GM10266 (cell line): ENCODE results near the gene PCDH9.
"Not testable (repeated sequence)": the region's sequence is repeated elsewhere in the genome, so short reads cannot be mapped to it uniquely, and the experiment has no call there.

Experiments used
- DNase-seq: peaks from one replicate; pipeline ENCODE4 v3.0.0; 2012; ENCODE audit errors: extremely low spot score
- CTCF ChIP-seq: IDR thresholded peaks from 2 replicates; pipeline ENCODE4 v1.5.1; 2012; ENCODE audit warnings: mild to moderate bottlenecking, low read depth; ENCODE audit not compliant: control insufficient read depth, insufficient read depth; ENCODE audit errors: missing control alignments

The PCDH9 gene

GRCh38 chr13:66886264-66886663 is 343.9 kb downstream of the PCDH9 start:
- DNase-seq, result no peak
- no peak for TF ChIP-seq CTCF

- DNase-seq, result not testable (repeated sequence)
Observed at GRCh38 chr13:66881170-66881569, 349.0 kb downstream of the PCDH9 start.

- no peak for DNase-seq
- TF ChIP-seq CTCF, result no peak
Observed at GRCh38 chr13:66879988-66880387, 350.1 kb downstream of the PCDH9 start.

GRCh38 chr13:66875264-66875663 is 354.9 kb downstream of the PCDH9 start:
- no peak for TF ChIP-seq CTCF
- DNase-seq, result no peak

- no peak for DNase-seq
- TF ChIP-seq CTCF, result no peak
Observed at GRCh38 chr13:66864627-66865026, 365.5 kb downstream of the PCDH9 start.

GRCh38 chr13:66860878-66861417 is 369.2 kb downstream of the PCDH9 start:
- no peak for DNase-seq
- no peak for TF ChIP-seq CTCF

GRCh38 chr13:66859934-66860877 is 369.9 kb downstream of the PCDH9 start:
- no peak for TF ChIP-seq CTCF
- DNase-seq, result no peak
